NCI-H82 treated with DMSO at 0.1 percent for 48 hours (cell line): Measurements from ENCODE around the gene ZNF808.
A peak's percentile ranks its signal among the peaks of the same experiment; 100 is the strongest.
"Not testable (repeated sequence)": the region's sequence is repeated elsewhere in the genome, so short reads cannot be mapped to it uniquely, and the experiment has no call there.

Experiments used
- DNase-seq: peaks from one replicate; lab custom pipeline; 2025; ENCODE audit not compliant: unreplicated experiment; lab: John Stamatoyannopoulos, UW

The ZNF808 gene

DNA sequence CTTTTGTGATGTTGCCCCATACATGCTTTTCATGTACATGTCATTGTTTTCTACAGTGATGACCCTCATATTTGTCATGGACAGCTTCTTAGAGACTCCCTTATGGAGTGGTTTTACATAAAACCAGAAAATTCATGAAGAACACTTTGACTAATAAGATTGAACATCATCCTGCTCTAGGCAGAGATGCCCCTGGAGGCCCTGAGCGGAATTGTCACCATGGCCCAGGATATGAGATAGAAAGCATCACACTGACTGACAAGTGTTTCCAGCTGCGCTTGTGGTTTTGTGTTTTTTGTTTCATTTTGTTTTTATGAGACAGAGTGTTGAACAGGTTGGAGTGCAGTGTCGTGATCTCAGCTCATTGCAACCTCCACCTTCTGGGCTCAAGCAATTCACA, 64.8 kb downstream of the ZNF808 start:
- no peak for DNase-seq

DNA sequence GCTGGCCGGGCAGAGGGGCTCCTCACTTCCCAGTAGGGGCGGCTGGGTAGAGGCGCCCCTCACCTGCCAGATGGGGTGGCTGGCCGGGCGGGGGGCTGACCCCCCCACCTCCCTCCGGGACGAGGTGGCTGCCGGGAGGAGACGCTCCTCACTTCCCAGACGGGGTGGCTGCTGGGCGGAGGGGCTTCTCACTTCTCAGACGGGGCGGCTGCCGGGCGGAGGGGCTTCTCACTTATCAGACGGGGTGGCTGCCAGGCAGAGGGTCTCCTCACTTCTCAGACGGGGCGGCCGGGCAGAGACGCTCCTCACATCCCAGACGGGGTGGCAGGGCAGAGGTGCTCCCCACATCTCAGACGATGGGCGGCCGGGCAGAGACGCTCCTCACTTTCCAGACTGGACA, 66.0 kb downstream of the ZNF808 start:
- not testable (repeated sequence) for DNase-seq

DNA sequence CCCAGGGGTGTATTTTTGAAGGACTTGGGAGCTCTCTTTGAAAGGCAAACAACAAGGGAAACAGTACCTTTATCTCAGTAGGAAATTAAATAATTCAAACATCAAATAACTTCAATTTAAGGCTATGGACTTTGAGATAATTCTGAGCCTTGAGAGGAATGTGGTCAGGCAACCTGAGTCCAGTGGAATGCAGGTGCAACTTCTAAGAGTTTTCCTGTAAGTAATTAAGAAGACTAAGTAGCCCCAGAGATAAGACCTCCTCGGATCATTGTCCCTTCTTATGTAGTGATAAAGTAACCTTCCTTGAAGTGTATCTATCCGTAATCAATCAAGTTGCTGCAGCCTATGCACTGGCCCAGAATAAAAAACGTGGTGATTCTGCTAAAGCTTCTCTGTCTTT, 71.8 kb downstream of the ZNF808 start:
- DNase-seq: no peak

DNA sequence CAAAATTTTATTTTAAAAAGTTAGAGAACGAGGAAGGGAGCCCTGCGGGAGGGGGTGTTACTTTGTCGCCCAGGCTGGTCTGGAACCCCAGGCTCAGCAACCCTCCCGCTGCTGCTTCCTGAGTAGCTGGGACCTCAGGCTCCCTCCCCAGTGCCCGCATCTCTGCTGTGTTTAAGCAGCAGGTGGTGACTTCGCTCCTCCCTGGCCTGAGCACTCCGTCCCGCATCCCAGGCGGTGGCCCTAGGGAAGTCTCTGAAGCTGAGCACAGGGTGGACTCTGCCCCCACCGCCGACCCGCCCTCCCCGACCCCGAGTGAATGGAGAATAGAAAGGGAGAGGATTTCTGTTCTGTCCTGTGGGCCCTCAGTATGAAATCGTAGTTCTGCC, 73.2 kb downstream of the ZNF808 start:
- DNase-seq: no peak

DNA sequence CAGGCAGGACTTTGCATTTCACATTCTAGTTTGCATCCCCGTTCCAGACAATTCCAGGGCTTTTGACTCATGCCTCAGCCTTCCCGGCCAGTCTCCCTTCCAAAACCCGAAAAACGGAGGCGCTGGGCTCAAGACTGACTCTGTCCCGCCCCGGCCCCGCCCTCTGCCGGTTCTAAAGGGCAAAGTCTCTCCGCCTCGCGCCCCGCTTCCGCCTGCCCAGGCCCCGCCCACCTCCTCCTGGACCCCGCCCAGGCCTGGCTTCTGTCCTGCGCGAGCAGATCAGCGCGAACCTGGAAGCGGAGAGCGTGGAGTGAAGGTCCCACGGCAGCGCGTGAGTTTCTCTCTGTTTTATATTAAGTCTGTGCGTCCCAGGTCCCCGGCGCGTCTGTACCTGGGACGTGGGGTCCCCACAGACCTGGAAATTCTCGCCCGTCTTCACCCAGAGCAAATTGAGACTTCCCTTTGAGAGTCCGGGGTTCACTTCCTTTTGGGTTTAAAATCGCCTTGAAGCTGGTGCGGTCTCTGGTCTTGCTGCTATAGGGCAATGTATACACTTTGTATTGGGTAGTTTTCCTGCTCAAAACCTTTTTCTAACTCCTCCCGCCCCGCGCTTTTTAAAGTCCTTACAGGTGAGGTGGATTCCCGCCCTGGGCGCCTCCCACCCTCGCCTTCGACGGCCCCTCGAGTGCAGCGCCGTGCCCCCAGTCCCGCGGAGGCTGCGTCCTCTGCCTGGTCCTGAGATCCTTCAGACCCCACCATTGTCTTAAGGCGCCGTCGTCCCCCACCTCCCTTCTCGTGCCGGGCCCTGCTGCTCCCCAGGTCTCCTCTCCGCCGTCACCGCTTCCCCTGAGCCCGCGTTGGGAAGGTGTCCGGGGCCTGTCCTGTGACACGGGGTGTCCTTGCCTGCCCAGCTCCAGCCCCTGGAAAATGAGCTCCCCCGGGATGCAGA, 73.8 kb downstream of the ZNF808 start:
- DNase-seq: peak; percentile 62

DNA sequence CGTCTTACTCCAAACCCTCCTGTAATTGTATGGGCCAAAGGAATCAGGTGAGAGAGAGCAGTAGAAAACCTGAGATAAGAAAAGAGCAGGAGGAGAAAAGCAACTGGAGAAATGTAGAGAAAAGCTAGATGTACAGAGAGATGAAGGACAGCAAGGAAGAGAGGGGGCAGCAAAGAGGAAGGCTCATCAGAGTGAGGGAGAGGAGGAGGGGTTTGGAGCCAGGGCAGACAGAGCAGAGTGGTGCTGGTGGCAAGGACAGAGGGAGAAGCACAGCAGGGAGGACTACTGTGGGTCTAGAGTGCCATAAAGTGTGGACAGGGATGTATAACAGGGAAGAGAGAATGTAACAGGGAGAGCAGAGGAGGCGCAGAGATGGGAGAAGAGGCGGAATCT, 74.5 kb downstream of the ZNF808 start:
- not testable (repeated sequence) for DNase-seq

DNA sequence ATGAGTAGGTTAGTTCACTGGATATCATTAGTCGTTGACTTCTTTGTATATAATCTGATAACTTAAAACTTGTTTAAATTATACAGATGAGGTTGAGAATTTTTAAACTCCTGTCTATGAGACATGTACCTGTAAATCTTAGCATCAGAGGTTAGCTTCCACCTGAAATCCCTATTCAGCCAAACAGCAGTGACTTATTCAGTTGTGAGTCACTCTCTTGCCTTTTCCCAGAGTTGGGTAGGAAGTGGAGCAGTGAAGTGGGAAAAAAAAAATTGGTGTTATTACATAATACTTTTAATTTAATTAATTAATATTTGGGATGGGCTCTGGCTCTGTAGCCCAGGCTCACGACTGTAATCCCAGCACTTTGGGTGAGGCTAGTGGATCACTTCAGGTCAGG, 75.5 kb downstream of the ZNF808 start:
- DNase-seq: no peak

DNA sequence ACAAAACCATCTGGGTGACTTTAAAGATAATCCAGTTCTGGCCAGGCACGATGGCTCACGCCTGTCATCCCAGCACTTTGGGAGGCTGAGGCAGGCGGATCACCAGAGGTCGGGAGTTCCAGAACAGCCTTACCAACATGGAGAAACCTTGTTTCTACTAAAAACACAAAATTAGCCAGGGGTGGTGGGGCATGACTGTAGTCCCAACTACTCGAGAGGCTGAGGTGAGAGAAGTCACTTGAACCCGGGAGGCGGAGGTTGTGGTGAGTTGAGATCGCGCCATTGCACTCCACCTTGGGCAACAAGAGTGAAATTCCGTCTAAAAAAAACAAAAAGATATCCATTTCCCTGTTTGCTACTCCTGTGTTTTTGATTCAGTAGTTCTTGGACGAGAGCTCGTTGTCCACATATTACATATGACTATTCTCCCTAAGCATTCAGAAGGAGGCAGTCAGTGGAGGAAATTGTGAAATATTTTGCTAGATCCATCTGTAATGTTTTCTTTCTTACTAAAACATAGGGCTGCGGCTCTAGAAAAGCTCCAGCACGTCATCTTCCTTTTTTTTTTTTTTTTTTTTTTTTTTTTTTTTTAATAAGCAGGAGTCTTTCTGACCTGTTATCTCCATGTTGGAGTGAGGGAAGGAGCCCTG, 76.2 kb downstream of the ZNF808 start:
- DNase-seq: no peak
